ENCODE data around the gene PTPRD.

DNA sequence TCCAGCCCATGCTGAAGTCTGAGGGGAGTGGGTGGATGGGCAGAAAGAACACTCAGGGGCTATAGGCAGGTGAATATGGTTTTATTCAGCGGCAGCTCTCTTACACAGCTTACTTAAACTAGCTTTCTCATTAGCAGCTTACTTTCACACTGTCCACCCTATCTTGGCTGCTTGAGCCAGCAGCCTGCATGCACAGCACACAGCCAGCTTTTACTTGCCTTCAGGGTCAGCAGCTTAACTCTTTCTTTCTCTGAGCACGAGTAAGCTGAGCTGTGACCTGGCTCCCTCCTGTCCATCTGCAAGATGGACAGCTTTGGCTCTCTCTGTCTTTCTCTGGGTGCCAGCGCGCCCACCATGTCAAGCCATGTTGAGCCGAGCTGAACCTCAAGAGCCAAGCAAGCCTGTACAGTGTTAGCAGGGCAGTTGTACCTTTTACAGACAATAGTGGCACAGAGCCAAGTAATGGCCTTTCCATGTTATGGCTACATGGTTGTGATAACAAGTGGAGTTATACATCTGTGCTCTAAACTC is 1054.9 kb downstream of the PTPRD start:
- TF ChIP-seq, protein P1, sequence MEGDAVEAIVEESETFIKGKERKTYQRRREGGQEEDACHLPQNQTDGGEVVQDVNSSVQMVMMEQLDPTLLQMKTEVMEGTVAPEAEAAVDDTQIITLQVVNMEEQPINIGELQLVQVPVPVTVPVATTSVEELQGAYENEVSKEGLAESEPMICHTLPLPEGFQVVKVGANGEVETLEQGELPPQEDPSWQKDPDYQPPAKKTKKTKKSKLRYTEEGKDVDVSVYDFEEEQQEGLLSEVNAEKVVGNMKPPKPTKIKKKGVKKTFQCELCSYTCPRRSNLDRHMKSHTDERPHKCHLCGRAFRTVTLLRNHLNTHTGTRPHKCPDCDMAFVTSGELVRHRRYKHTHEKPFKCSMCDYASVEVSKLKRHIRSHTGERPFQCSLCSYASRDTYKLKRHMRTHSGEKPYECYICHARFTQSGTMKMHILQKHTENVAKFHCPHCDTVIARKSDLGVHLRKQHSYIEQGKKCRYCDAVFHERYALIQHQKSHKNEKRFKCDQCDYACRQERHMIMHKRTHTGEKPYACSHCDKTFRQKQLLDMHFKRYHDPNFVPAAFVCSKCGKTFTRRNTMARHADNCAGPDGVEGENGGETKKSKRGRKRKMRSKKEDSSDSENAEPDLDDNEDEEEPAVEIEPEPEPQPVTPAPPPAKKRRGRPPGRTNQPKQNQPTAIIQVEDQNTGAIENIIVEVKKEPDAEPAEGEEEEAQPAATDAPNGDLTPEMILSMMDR (conservative IDR thresholded peaks at IDR 0.05; ENCODE audit: low read depth, low read length) = no peak
- TF ChIP-seq EZH2 (IDR thresholded peaks at IDR 0.05; ENCODE audit: borderline replicate concordance, low read depth, low read length, poor library complexity, severe bottlenecking) = no peak
